Left ventricle myocardium inferior (tissue), 1 donor: ENCODE results near the gene ICAM4. TPM values are rescaled to one million over a fixed set of nuclear protein-coding genes. Genes with fewer than 3 reads are reported as not detected.

Experiments used
- DNase-seq: peaks from one replicate; pipeline ENCODE4 v3.0.0-alpha.2; 2020
- H3K27ac ChIP-seq: fragments of 200-600 bp; replicated peaks from 2 replicates; pipeline ENCODE4 v1.8.0; 2021
- H3K27me3 ChIP-seq: fragments of 200-600 bp; 2 replicates; pipeline ENCODE4 v1.8.0; 2021; ENCODE audit warnings: low read depth
- H3K36me3 ChIP-seq: fragments of 200-600 bp; 2 replicates; pipeline ENCODE4 v1.8.0; 2021
- H3K4me1 ChIP-seq: fragments of 200-600 bp; 2 replicates; pipeline ENCODE4 v1.8.0; 2021
- H3K4me3 ChIP-seq: fragments of 200-600 bp; 2 replicates; pipeline ENCODE4 v1.8.0; 2021; ENCODE audit warnings: mild to moderate bottlenecking, moderate library complexity
- H3K9me3 ChIP-seq: fragments of 200-600 bp; replicated peaks from 2 replicates; pipeline ENCODE4 v1.8.0; 2021
- intact Hi-C: fragments of 100-400 bp; cut with micrococcal nuclease; formaldehyde crosslinking; loops from one replicate; pipeline ENCODE4 v1.11.0; 2022
- total RNA-seq: library from RNA; stranded (reverse); fragmentation: NEBNext Ultra II Directional; extraction: Animal tissue kit (Norgen Biotek cat#: 25700); gene quantifications from one replicate; pipeline ENCODE4 v1.2.1, GENCODE V29; 2021
- TF ChIP-seq, protein P1 (sequence below): fragments of 200-600 bp; IDR thresholded peaks from 2 replicates; pipeline ENCODE4 v1.8.0; 2021; ENCODE audit warnings: antibody characterized with exemption, mild to moderate bottlenecking, borderline replicate concordance
- donor health status: DM: no; HTN: yes; CAD: no; lungs with severe emphysema.

The ICAM4 gene
- total RNA-seq, 1 donor from 2014 or later, result 0.36 TPM

- Histone ChIP-seq H3K4me1 (peaks cover 19% of the 10 kb centered on the region), H3K27me3 (no peaks in the 10 kb centered on the region), H3K36me3 (peaks cover 43% of the 10 kb centered on the region), H3K4me3 (no peak overlapping the region), H3K27ac (no peak overlapping the region), H3K9me3 (no peaks in the 10 kb centered on the region)
- no peak for DNase-seq
- TF ChIP-seq, protein P1, sequence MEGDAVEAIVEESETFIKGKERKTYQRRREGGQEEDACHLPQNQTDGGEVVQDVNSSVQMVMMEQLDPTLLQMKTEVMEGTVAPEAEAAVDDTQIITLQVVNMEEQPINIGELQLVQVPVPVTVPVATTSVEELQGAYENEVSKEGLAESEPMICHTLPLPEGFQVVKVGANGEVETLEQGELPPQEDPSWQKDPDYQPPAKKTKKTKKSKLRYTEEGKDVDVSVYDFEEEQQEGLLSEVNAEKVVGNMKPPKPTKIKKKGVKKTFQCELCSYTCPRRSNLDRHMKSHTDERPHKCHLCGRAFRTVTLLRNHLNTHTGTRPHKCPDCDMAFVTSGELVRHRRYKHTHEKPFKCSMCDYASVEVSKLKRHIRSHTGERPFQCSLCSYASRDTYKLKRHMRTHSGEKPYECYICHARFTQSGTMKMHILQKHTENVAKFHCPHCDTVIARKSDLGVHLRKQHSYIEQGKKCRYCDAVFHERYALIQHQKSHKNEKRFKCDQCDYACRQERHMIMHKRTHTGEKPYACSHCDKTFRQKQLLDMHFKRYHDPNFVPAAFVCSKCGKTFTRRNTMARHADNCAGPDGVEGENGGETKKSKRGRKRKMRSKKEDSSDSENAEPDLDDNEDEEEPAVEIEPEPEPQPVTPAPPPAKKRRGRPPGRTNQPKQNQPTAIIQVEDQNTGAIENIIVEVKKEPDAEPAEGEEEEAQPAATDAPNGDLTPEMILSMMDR, result no peak
- intact Hi-C loops, result no loop called here
Measured at GRCh38 chr19:10260141-10260584, 26.6 kb upstream of the ICAM4 start.

GRCh38 chr19:10262771-10263170 is 24.0 kb upstream of the ICAM4 start:
- no peaks in the 10 kb centered on the region for H3K9me3 ChIP-seq
- H3K27ac ChIP-seq, result no peak overlapping the region
- TF ChIP-seq, protein P1, result no peak
- H3K27me3 ChIP-seq, result no peaks in the 10 kb centered on the region
- DNase-seq, result no peak
- intact Hi-C loops, result no loop called here
- H3K4me3 ChIP-seq, result no peak overlapping the region
- H3K36me3 ChIP-seq, result peaks cover 17% of the 10 kb centered on the region
- H3K4me1 ChIP-seq, result peaks cover 23% of the 10 kb centered on the region

DNA sequence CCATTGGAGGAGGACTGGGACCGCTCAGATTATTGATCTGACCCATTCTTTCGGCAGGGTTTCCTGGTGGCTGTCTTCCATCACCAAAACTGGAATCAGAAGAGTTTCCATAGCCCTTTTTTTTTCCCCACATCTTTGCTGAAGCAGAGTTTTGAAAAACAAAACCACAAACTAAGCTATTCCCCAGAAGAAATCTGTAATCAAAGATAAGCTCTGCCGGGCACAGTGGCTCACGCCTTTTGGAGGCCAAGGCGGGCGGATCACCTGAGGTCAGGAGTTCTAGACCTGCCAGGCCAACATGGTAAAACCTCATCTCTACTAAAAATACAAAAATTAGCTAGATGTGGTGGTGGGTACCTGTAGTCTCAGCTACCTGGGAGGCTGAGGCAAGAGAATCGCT is 20.0 kb upstream of the ICAM4 start:
- peak overlapping the region; percentile 93 for H3K27ac ChIP-seq
- H3K4me3 ChIP-seq, result no peak overlapping the region
- peaks cover 45% of the 10 kb centered on the region for H3K4me1 ChIP-seq
- TF ChIP-seq, protein P1, result no peak
- no peaks in the 10 kb centered on the region for H3K36me3 ChIP-seq
- peaks cover 21% of the 10 kb centered on the region for H3K27me3 ChIP-seq
- no peaks in the 10 kb centered on the region for H3K9me3 ChIP-seq
- no peak for DNase-seq
- intact Hi-C loops, result loop anchor here (5.0 kb wide), 1 partner anchor 121 kb away; no protein-coding TSS in a partner anchor

- Histone ChIP-seq H3K27ac (peak overlapping the region; percentile 93), H3K4me3 (no peak overlapping the region), H3K36me3 (no peaks in the 10 kb centered on the region), H3K27me3 (peaks cover 21% of the 10 kb centered on the region), H3K4me1 (peaks cover 50% of the 10 kb centered on the region), H3K9me3 (no peaks in the 10 kb centered on the region)
- TF ChIP-seq, protein P1, result no peak
- no peak for DNase-seq
- intact Hi-C loops, result loop anchor here (5.0 kb wide), 1 partner anchor 119 kb away; no protein-coding TSS in a partner anchor
Measured at GRCh38 chr19:10268071-10268470, 18.7 kb upstream of the ICAM4 start.

- peak; percentile 90 for DNase-seq
- intact Hi-C loops, result loop anchor here (5.0 to 10.0 kb wide), 2 partner anchors 65 to 118 kb away; partner anchors contain the start of genes ICAM3 and RAVER1
- Histone ChIP-seq H3K27ac (peak overlapping the region; percentile 93), H3K27me3 (peaks cover 21% of the 10 kb centered on the region), H3K9me3 (no peaks in the 10 kb centered on the region), H3K4me3 (peak overlapping the region; percentile 71), H3K4me1 (peaks cover 50% of the 10 kb centered on the region), H3K36me3 (no peaks in the 10 kb centered on the region)
- TF ChIP-seq, protein P1, result peak; percentile 98
Measured at GRCh38 chr19:10269333-10270179, 17.2 kb upstream of the ICAM4 start.
